ENCODE data around the gene PAPSS1. TPM values are rescaled to one million over a fixed set of nuclear protein-coding genes. Genes with fewer than 3 reads are reported as not detected.
"Not testable (repeated sequence)": the region's sequence is repeated elsewhere in the genome, so short reads cannot be mapped to it uniquely, and the experiment has no call there.

PAPSS1 gene
- total RNA-seq, 1 experiment from 2014 or later, result 12.6 TPM

- H3K27me3 ChIP-seq, result no peaks in the 10 kb centered on the region
- DNase-seq, result no peak
- no peaks in the 10 kb centered on the region; the same call in none of the 2 replicates for H3K9me3 ChIP-seq
- H3K36me3 ChIP-seq, result no peaks in the 10 kb centered on the region
- H3K4me3 ChIP-seq, result no peak overlapping the region
Observed at GRCh38 chr4:107705742-107706556, 14.1 kb downstream of the PAPSS1 start.

GRCh38 chr4:107701565-107701964 lies 18.5 kb downstream of the PAPSS1 start:
- H3K27me3 ChIP-seq, result no peaks in the 10 kb centered on the region

GRCh38 chr4:107699466-107700206 lies 20.4 kb downstream of the PAPSS1 start:
- Histone ChIP-seq H3K36me3 (no peaks in the 10 kb centered on the region), H3K27me3 (no peaks in the 10 kb centered on the region), H3K9me3 (no peaks in the 10 kb centered on the region; the same call in 1 of the 2 replicates), H3K4me3 (no peak overlapping the region)
- no peak for DNase-seq

More at GRCh38 chr4:107701565-107701964, 18.5 kb downstream of the PAPSS1 start:
- no peak overlapping the region for H3K4me3 ChIP-seq
- no peaks in the 10 kb centered on the region; the same call in none of the 2 replicates for H3K9me3 ChIP-seq
- no peak for DNase-seq
- no peaks in the 10 kb centered on the region for H3K36me3 ChIP-seq

GRCh38 chr4:107696187-107696586 lies 23.8 kb downstream of the PAPSS1 start:
- H3K27me3 ChIP-seq, H3K9me3 ChIP-seq, DNase-seq, H3K36me3 ChIP-seq, H3K4me3 ChIP-seq: not testable (repeated sequence)

- H3K4me3 ChIP-seq, result no peak overlapping the region
- H3K36me3 ChIP-seq, result no peaks in the 10 kb centered on the region
- H3K9me3 ChIP-seq, result no peaks in the 10 kb centered on the region
- H3K27me3 ChIP-seq, result no peaks in the 10 kb centered on the region
- no peak for DNase-seq
Observed at GRCh38 chr4:107693132-107693531, 26.9 kb downstream of the PAPSS1 start.

GRCh38 chr4:107692202-107692601 lies 27.8 kb downstream of the PAPSS1 start:
- Histone ChIP-seq H3K27me3 (no peaks in the 10 kb centered on the region), H3K36me3 (no peaks in the 10 kb centered on the region), H3K9me3 (no peaks in the 10 kb centered on the region), H3K4me3 (no peak overlapping the region)
- DNase-seq, result no peak

- Histone ChIP-seq H3K36me3 (no peaks in the 10 kb centered on the region), H3K27me3 (no peaks in the 10 kb centered on the region), H3K9me3 (no peaks in the 10 kb centered on the region), H3K4me3 (no peak overlapping the region)
- DNase-seq, result no peak
Observed at GRCh38 chr4:107691378-107691777, 28.7 kb downstream of the PAPSS1 start.

- H3K4me3 ChIP-seq, result no peak overlapping the region
- H3K9me3 ChIP-seq, result no peaks in the 10 kb centered on the region
- H3K27me3 ChIP-seq, result no peaks in the 10 kb centered on the region
- DNase-seq, result no peak
- H3K36me3 ChIP-seq, result no peaks in the 10 kb centered on the region
Observed at GRCh38 chr4:107689912-107690587, 30.0 kb downstream of the PAPSS1 start.

- H3K27me3 ChIP-seq, result no peaks in the 10 kb centered on the region
Observed at GRCh38 chr4:107688421-107688820, 31.6 kb downstream of the PAPSS1 start.

GRCh38 chr4:107685740-107686139 lies 34.3 kb downstream of the PAPSS1 start:
- H3K4me3 ChIP-seq, result no peak overlapping the region
- H3K27me3 ChIP-seq, result no peaks in the 10 kb centered on the region
- no peaks in the 10 kb centered on the region for H3K36me3 ChIP-seq
- H3K9me3 ChIP-seq, result no peaks in the 10 kb centered on the region
- DNase-seq, result no peak

More at GRCh38 chr4:107688421-107688820, 31.6 kb downstream of the PAPSS1 start:
- Histone ChIP-seq H3K9me3 (no peaks in the 10 kb centered on the region), H3K4me3 (no peak overlapping the region), H3K36me3 (no peaks in the 10 kb centered on the region)
- no peak for DNase-seq

- Histone ChIP-seq H3K4me3 (no peak overlapping the region), H3K27me3 (no peaks in the 10 kb centered on the region), H3K9me3 (no peaks in the 10 kb centered on the region), H3K36me3 (no peaks in the 10 kb centered on the region)
- DNase-seq, result no peak
Observed at GRCh38 chr4:107683873-107684272, 36.2 kb downstream of the PAPSS1 start.

- Histone ChIP-seq H3K36me3 (no peaks in the 10 kb centered on the region), H3K9me3 (no peaks in the 10 kb centered on the region), H3K27me3 (no peaks in the 10 kb centered on the region), H3K4me3 (no peak overlapping the region)
- DNase-seq, result no peak
Observed at GRCh38 chr4:107682306-107682705, 37.7 kb downstream of the PAPSS1 start.

- DNase-seq, result no peak
- Histone ChIP-seq H3K4me3 (no peak overlapping the region), H3K36me3 (no peaks in the 10 kb centered on the region)
Observed at GRCh38 chr4:107669068-107669467, 51.0 kb downstream of the PAPSS1 start.

GRCh38 chr4:107666134-107666533 lies 53.9 kb downstream of the PAPSS1 start:
- DNase-seq, result no peak
- Histone ChIP-seq H3K9me3 (no peaks in the 10 kb centered on the region), H3K36me3 (no peaks in the 10 kb centered on the region), H3K4me3 (no peak overlapping the region), H3K27me3 (no peaks in the 10 kb centered on the region)

More at GRCh38 chr4:107669068-107669467, 51.0 kb downstream of the PAPSS1 start:
- no peaks in the 10 kb centered on the region for H3K27me3 ChIP-seq
- no peaks in the 10 kb centered on the region for H3K9me3 ChIP-seq

- no peaks in the 10 kb centered on the region for H3K9me3 ChIP-seq
- no peak for DNase-seq
- H3K36me3 ChIP-seq, result no peaks in the 10 kb centered on the region
- no peak overlapping the region for H3K4me3 ChIP-seq
- no peaks in the 10 kb centered on the region for H3K27me3 ChIP-seq
Observed at GRCh38 chr4:107665001-107665400, 55.0 kb downstream of the PAPSS1 start.

GRCh38 chr4:107658400-107659336 lies 61.4 kb downstream of the PAPSS1 start:
- Histone ChIP-seq H3K4me3 (no peak overlapping the region), H3K27me3 (no peaks in the 10 kb centered on the region), H3K36me3 (no peaks in the 10 kb centered on the region), H3K9me3 (no peaks in the 10 kb centered on the region)
- no peak for DNase-seq
